Stimulated activated CD8-positive, alpha-beta memory T cell treated with anti-CD3 and anti-CD28 coated beads, Interleukin-7, amount 100 ng/mL, for 24 hours (primary cell): ENCODE results near the gene MACROD2.
"Not testable (repeated sequence)": the region's sequence is repeated elsewhere in the genome, so short reads cannot be mapped to it uniquely, and the experiment has no call there.

Experiments used
- DNase-seq: peaks from one replicate; pipeline ENCODE4 v3.0.0-alpha.2; 2020; ENCODE audit warnings: low read depth

The MACROD2 gene

GRCh38 chr20:15976047-15976736 is 1980.9 kb downstream of the MACROD2 start:
- no peak for DNase-seq

GRCh38 chr20:15977026-15977425 is 1981.7 kb downstream of the MACROD2 start:
- no peak for DNase-seq

- no peak for DNase-seq
Observed at GRCh38 chr20:15977758-15978157, 1982.4 kb downstream of the MACROD2 start.

- not testable (repeated sequence) for DNase-seq
Observed at GRCh38 chr20:15985494-15986368, 1990.4 kb downstream of the MACROD2 start.

GRCh38 chr20:15986690-15987089 is 1991.4 kb downstream of the MACROD2 start:
- DNase-seq, result no peak

- DNase-seq, result no peak
Observed at GRCh38 chr20:15991279-15991678, 1996.0 kb downstream of the MACROD2 start.

GRCh38 chr20:15992564-15992963 is 1997.2 kb downstream of the MACROD2 start:
- no peak for DNase-seq

- no peak for DNase-seq
Observed at GRCh38 chr20:16000112-16000511, 2004.8 kb downstream of the MACROD2 start.

GRCh38 chr20:16001286-16001685 is 2006.0 kb downstream of the MACROD2 start:
- DNase-seq, result no peak

- DNase-seq, result no peak
Observed at GRCh38 chr20:16003310-16003709, 2008.0 kb downstream of the MACROD2 start.

- no peak for DNase-seq
Observed at GRCh38 chr20:16004108-16004854, 2009.0 kb downstream of the MACROD2 start.

- no peak for DNase-seq
Observed at GRCh38 chr20:16005021-16005914, 2010.0 kb downstream of the MACROD2 start.

GRCh38 chr20:16005915-16006493 is 2010.7 kb downstream of the MACROD2 start:
- DNase-seq, result no peak

- DNase-seq, result no peak
Observed at GRCh38 chr20:16007164-16007563, 2011.8 kb downstream of the MACROD2 start.

- DNase-seq, result no peak
Observed at GRCh38 chr20:16007962-16008361, 2012.6 kb downstream of the MACROD2 start.

- DNase-seq, result no peak
Observed at GRCh38 chr20:16011056-16011455, 2015.7 kb downstream of the MACROD2 start.

- DNase-seq, result no peak
Observed at GRCh38 chr20:16011519-16011918, 2016.2 kb downstream of the MACROD2 start.

- not testable (repeated sequence) for DNase-seq
Observed at GRCh38 chr20:16012934-16013333, 2017.6 kb downstream of the MACROD2 start.

GRCh38 chr20:16013631-16014030 is 2018.3 kb downstream of the MACROD2 start:
- no peak for DNase-seq

GRCh38 chr20:16014436-16014835 is 2019.1 kb downstream of the MACROD2 start:
- no peak for DNase-seq

GRCh38 chr20:16017656-16018055 is 2022.3 kb downstream of the MACROD2 start:
- no peak for DNase-seq
